ENCODE results near the gene DICER1. TPM values are rescaled to one million over a fixed set of nuclear protein-coding genes. Genes with fewer than 3 reads are reported as not detected.

Gene DICER1
- total RNA-seq, 1 donor, result 61.3 TPM

GRCh38 chr14:95058491-95058890 is 98.8 kb downstream of the DICER1 start:
- TF ChIP-seq CTCF (IDR thresholded peaks at IDR 0.05; ENCODE audit: insufficient read depth, low read depth, low read length), result no peak
- H3K4me3 ChIP-seq (ENCODE audit: low read depth, low read length), result no peak overlapping the region
- no peak for DNase-seq (ENCODE audit: low read depth)

GRCh38 chr14:95057851-95058250 is 99.5 kb downstream of the DICER1 start:
- H3K4me3 ChIP-seq (ENCODE audit: low read depth, low read length), result no peak overlapping the region
- DNase-seq (ENCODE audit: low read depth), result no peak
- TF ChIP-seq CTCF (IDR thresholded peaks at IDR 0.05; ENCODE audit: insufficient read depth, low read depth, low read length), result no peak

GRCh38 chr14:95057147-95057546 is 100.2 kb downstream of the DICER1 start:
- no peak for DNase-seq (ENCODE audit: low read depth)
- H3K4me3 ChIP-seq (ENCODE audit: low read depth, low read length), result no peak overlapping the region
- TF ChIP-seq CTCF (IDR thresholded peaks at IDR 0.05; ENCODE audit: insufficient read depth, low read depth, low read length), result no peak

GRCh38 chr14:95056476-95056875 is 100.9 kb downstream of the DICER1 start:
- no peak for DNase-seq (ENCODE audit: low read depth)
- no peak overlapping the region for H3K4me3 ChIP-seq (ENCODE audit: low read depth, low read length)
- TF ChIP-seq CTCF (IDR thresholded peaks at IDR 0.05; ENCODE audit: insufficient read depth, low read depth, low read length), result no peak

GRCh38 chr14:95055318-95055717 is 102.0 kb downstream of the DICER1 start:
- no peak for DNase-seq (ENCODE audit: low read depth)
- H3K4me3 ChIP-seq (ENCODE audit: low read depth, low read length), result no peak overlapping the region
- TF ChIP-seq CTCF (IDR thresholded peaks at IDR 0.05; ENCODE audit: insufficient read depth, low read depth, low read length), result no peak

GRCh38 chr14:95054346-95055280 is 102.7 kb downstream of the DICER1 start:
- TF ChIP-seq CTCF (IDR thresholded peaks at IDR 0.05; ENCODE audit: insufficient read depth, low read depth, low read length), result no peak
- H3K4me3 ChIP-seq (ENCODE audit: low read depth, low read length), result no peak overlapping the region
- DNase-seq (ENCODE audit: low read depth), result no peak
